CD14-positive monocyte (primary cell): Measurements from ENCODE around the gene CCDC89. TPM values are rescaled to one million over a fixed set of nuclear protein-coding genes. Genes with fewer than 3 reads are reported as not detected.

Experiments
- DNase-seq, 3 donors: peaks; one replicate each; pipeline ENCODE4 v3.0.0-alpha.2; 2011 to 2022
- H2AFZ ChIP-seq: 2 replicates; pipeline ENCODE4 v1.6.0; 2012; ENCODE audit warnings: mild to moderate bottlenecking, low read depth, low read length, inconsistent platforms; ENCODE audit not compliant: insufficient read depth, poor library complexity, severe bottlenecking
- H3K27ac ChIP-seq, 2 donors: 1 replicate in 1 of 2; 2 replicates in 1 of 2; pipeline ENCODE4 v1.5.1; 2012 to 2013; ENCODE audit warnings: low read length in 2 of 2, control low read depth in 1 of 2, inconsistent platforms in 1 of 2, low read depth in 1 of 2, mild to moderate bottlenecking in 1 of 2
- H3K27me3 ChIP-seq, 2 donors: one replicate each; pipeline versions ENCODE4 v1.6.0 to v1.6.1; 2011 to 2013; ENCODE audit warnings: low read length in 2 of 2; ENCODE audit not compliant: control insufficient read depth in 2 of 2, insufficient read depth in 2 of 2
- H3K36me3 ChIP-seq, 2 donors: replicated peaks in 1 of 2; 1 replicate in 1 of 2; 2 replicates in 1 of 2; pipeline versions ENCODE4 v1.5.1 to v1.6.1; 2012 to 2013; ENCODE audit warnings: low read length in 2 of 2, control low read depth in 1 of 2, inconsistent platforms in 1 of 2, mild to moderate bottlenecking in 1 of 2; ENCODE audit not compliant: insufficient read depth in 2 of 2, control insufficient read depth in 1 of 2
- H3K4me1 ChIP-seq, 2 donors: 1 replicate in 1 of 2; 2 replicates in 1 of 2; pipeline versions ENCODE4 v1.5.1 to v1.6.1; 2012 to 2013; ENCODE audit warnings: low read length in 2 of 2, control low read depth in 1 of 2, inconsistent platforms in 1 of 2, mild to moderate bottlenecking in 1 of 2, moderate library complexity in 1 of 2; ENCODE audit not compliant: insufficient read depth in 2 of 2, control insufficient read depth in 1 of 2
- H3K4me2 ChIP-seq: replicated peaks from 2 replicates; pipeline ENCODE3; 2012; ENCODE audit warnings: low read length, moderate library complexity, mild to moderate bottlenecking; ENCODE audit not compliant: poor library complexity, severe bottlenecking; ENCODE audit errors: extremely low read depth
- H3K4me3 ChIP-seq, 3 experiments: fragments of 200-600 bp in 1 of 3; sonication (generic) in 1 of 3; replicated peaks in 1 of 3; 1 replicate in 2 of 3; 2 replicates in 1 of 3; pipeline ENCODE4 v1.5.1; 2011 to 2013; ENCODE audit warnings: low read length in 3 of 3, mild to moderate bottlenecking in 3 of 3, control low read depth in 2 of 3, low read depth in 2 of 3, inconsistent platforms in 1 of 3, moderate library complexity in 1 of 3
- H3K79me2 ChIP-seq: 2 replicates; pipeline ENCODE4 v1.6.0; 2012; ENCODE audit warnings: mild to moderate bottlenecking, control low read depth, inconsistent platforms, low read length, moderate library complexity; ENCODE audit not compliant: insufficient read depth
- H3K9ac ChIP-seq: 2 replicates; pipeline ENCODE4 v1.6.0; 2017; ENCODE audit warnings: low read length, mild to moderate bottlenecking; ENCODE audit not compliant: insufficient read depth, poor library complexity, severe bottlenecking
- H3K9me3 ChIP-seq, 2 donors: replicated peaks in 1 of 2; 1 replicate in 1 of 2; 2 replicates in 1 of 2; pipeline versions ENCODE4 v1.5.1 to v1.6.1; 2012 to 2013; ENCODE audit warnings: low read length in 2 of 2, control low read depth in 1 of 2; ENCODE audit not compliant: control insufficient read depth in 1 of 2, insufficient read depth in 1 of 2
- H4K20me1 ChIP-seq: 2 replicates; pipeline ENCODE4 v1.6.0; 2012; ENCODE audit warnings: mild to moderate bottlenecking, low read length, control low read depth, moderate library complexity; ENCODE audit not compliant: insufficient read depth
- H3K27ac Mint-ChIP-seq, 7 donors: one replicate each; pipeline ENCODE4 v1.8.0; 2020; ENCODE audit warnings: mild to moderate bottlenecking in 7 of 7, mixed read lengths in 7 of 7, moderate library complexity in 6 of 7, inconsistent platforms in 2 of 7
- H3K27me3 Mint-ChIP-seq, 3 donors: one replicate each; pipeline ENCODE4 v1.8.0; 2021 to 2022; ENCODE audit warnings: low read depth in 3 of 3, mild to moderate bottlenecking in 3 of 3, mixed read lengths in 3 of 3, moderate library complexity in 3 of 3, inconsistent platforms in 1 of 3
- H3K36me3 Mint-ChIP-seq, 2 donors: one replicate each; pipeline ENCODE4 v1.8.0; 2020; ENCODE audit warnings: mixed read lengths in 2 of 2, inconsistent platforms in 1 of 2, mild to moderate bottlenecking in 1 of 2
- H3K4me1 Mint-ChIP-seq: one replicate; pipeline ENCODE4 v1.8.0; 2020; ENCODE audit warnings: mild to moderate bottlenecking, mixed read lengths
- H3K4me3 Mint-ChIP-seq, 2 donors: one replicate each; pipeline ENCODE4 v1.8.0; 2020; ENCODE audit warnings: mild to moderate bottlenecking in 2 of 2, mixed read lengths in 2 of 2, moderate library complexity in 1 of 2
- H3K9me3 Mint-ChIP-seq, 7 donors: one replicate each; pipeline ENCODE4 v1.8.0; 2020 to 2022; ENCODE audit warnings: mixed read lengths in 7 of 7, mild to moderate bottlenecking in 6 of 7, moderate library complexity in 6 of 7, inconsistent platforms in 2 of 7
- WGBS: methylation state at CpG from one replicate; pipeline ENCODE4 v1.1.5; 2013; ENCODE audit warnings: missing lambda C conversion rate; ENCODE audit not compliant: insufficient coverage; 5-methylcytosine and 5-hydroxymethylcytosine counted together
- intact Hi-C, 2 donors: fragments of 100-400 bp; cut with micrococcal nuclease; formaldehyde crosslinking; loops; one replicate each; pipeline versions ENCODE4 v1.15.0 to v1.15.1; 2023
- polyA plus RNA-seq, 3 donors: library from polyadenylated mRNA; depleted of rRNA in 1 of 3; unstranded in 2 of 3; stranded (reverse) in 1 of 3; fragments of 300-500 nt in 2 of 3; fragments of >200 nt in 1 of 3; fragmentation: Illumina TruSeq in 2 of 3; gene quantifications; 1 replicate in 2 of 3; 2 replicates in 1 of 3; pipeline ENCODE4 v1.2.3, GENCODE V29; 2012 to 2021
- TF ChIP-seq, protein P1 (sequence below): fragments of 200-600 bp; IDR thresholded peaks from one replicate; pipeline ENCODE4 v1.8.0; 2022; ENCODE audit warnings: antibody characterized with exemption, mild to moderate bottlenecking

The CCDC89 gene
- polyA plus RNA-seq, 3 donors = not detected

DNA sequence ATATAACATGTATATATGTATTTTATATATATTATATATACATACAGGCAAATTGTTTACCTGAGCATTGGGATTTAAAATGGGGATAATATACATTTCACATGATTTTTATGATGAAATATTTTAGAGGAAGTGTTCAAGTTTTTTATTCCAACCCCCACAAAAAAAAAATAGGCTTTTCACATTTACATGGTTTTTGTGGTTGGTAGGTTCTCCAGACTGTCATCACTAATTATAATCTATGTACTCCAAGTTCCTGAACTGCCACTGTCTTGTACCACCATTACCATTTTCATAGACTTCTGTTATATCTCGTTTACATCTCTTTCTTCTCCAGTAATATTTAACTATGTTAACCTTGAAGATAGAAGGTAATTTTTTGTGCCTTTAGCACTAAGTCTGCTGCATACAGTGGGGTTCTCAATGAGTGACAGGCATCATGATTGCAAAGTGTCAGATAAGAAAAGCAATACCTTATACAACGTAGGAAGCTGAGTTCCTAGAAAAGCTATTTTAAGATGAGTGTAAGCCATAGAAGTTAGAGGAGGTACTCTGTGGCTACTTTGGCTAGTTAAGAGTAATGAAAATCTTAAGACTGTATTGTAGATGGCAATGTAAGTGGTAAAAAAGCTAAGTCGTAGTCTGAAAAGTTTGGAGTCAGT lies 33.1 kb downstream of the CCDC89 start:
- no peak for DNase-seq
- peaks cover 21 to 29% of the 10 kb centered on the region in 2 donors for H3K36me3 Mint-ChIP-seq
- intact Hi-C loops = no loop called here
- H3K27me3 Mint-ChIP-seq = no peaks in the 10 kb centered on the region
- H3K79me2 ChIP-seq = peaks cover 45% of the 10 kb centered on the region
- peaks cover 34 to 51% of the 10 kb centered on the region in 2 donors for H3K36me3 ChIP-seq
- peaks cover 10 to 11% of the 10 kb centered on the region in 2 donors for H3K4me1 ChIP-seq
- H3K27ac Mint-ChIP-seq = peak overlapping the region in 1 of 7 donors; percentile 68
- H4K20me1 ChIP-seq = peaks cover 15% of the 10 kb centered on the region
- no peaks in the 10 kb centered on the region for H3K27me3 ChIP-seq
- H3K9ac ChIP-seq = peak overlapping the region; percentile 1
- peaks cover 17% of the 10 kb centered on the region for H3K4me1 Mint-ChIP-seq
- H3K27ac ChIP-seq = no peak overlapping the region
- no peak overlapping the region for H3K4me3 ChIP-seq
- WGBS = no CpG with 5 or more reads among the region's 3 CpGs
- H3K4me2 ChIP-seq = no peak overlapping the region
- TF ChIP-seq, protein P1, sequence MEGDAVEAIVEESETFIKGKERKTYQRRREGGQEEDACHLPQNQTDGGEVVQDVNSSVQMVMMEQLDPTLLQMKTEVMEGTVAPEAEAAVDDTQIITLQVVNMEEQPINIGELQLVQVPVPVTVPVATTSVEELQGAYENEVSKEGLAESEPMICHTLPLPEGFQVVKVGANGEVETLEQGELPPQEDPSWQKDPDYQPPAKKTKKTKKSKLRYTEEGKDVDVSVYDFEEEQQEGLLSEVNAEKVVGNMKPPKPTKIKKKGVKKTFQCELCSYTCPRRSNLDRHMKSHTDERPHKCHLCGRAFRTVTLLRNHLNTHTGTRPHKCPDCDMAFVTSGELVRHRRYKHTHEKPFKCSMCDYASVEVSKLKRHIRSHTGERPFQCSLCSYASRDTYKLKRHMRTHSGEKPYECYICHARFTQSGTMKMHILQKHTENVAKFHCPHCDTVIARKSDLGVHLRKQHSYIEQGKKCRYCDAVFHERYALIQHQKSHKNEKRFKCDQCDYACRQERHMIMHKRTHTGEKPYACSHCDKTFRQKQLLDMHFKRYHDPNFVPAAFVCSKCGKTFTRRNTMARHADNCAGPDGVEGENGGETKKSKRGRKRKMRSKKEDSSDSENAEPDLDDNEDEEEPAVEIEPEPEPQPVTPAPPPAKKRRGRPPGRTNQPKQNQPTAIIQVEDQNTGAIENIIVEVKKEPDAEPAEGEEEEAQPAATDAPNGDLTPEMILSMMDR = no peak
- H3K9me3 Mint-ChIP-seq = no peaks in the 10 kb centered on the region
- no peak overlapping the region for H3K4me3 Mint-ChIP-seq
- no peak overlapping the region for H2AFZ ChIP-seq
- no peaks in the 10 kb centered on the region for H3K9me3 ChIP-seq

DNA sequence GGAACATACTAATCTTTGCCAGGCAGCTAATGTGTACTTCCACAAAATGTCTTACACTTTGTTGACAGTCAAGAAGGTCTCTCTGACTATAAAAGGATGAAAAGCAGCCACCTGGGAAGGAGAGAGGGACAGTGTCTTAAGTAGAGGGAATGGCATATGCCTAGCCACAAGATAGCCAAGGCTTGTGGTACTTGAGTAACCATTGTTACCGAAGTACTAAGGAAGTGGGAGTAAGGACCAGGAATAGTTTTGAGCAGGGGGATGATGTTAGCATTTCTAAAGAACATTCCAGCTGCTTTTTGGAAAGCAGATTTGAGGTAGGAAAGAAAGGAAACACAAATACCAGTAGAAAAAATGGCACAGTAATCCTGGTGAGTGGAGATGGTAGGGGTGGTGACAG lies 34.9 kb downstream of the CCDC89 start:
- H3K79me2 ChIP-seq = peaks cover 34% of the 10 kb centered on the region
- peaks cover 17% of the 10 kb centered on the region for H3K4me1 Mint-ChIP-seq
- no peak overlapping the region for H3K9ac ChIP-seq
- H3K36me3 Mint-ChIP-seq = peaks cover 10 to 20% of the 10 kb centered on the region in 2 donors
- H3K4me3 Mint-ChIP-seq = no peak overlapping the region
- 50% methylated on average over 1 of the region's 1 CpG for WGBS
- no peak overlapping the region for H3K4me3 ChIP-seq
- H3K27ac ChIP-seq = no peak overlapping the region
- intact Hi-C loops = no loop called here
- H2AFZ ChIP-seq = no peak overlapping the region
- H3K4me1 ChIP-seq = peaks cover 11 to 16% of the 10 kb centered on the region in 2 donors
- no peak for DNase-seq
- no peaks in the 10 kb centered on the region for H3K27me3 ChIP-seq
- peaks cover 21 to 34% of the 10 kb centered on the region in 2 donors for H3K36me3 ChIP-seq
- peaks cover 13% of the 10 kb centered on the region for H4K20me1 ChIP-seq
- no peak overlapping the region for H3K27ac Mint-ChIP-seq
- TF ChIP-seq, protein P1 = no peak
- H3K9me3 Mint-ChIP-seq = no peaks in the 10 kb centered on the region
- no peaks in the 10 kb centered on the region for H3K9me3 ChIP-seq
- H3K27me3 Mint-ChIP-seq = peaks cover 0 to 4% (median 2%) of the 10 kb centered on the region in 3 donors
- H3K4me2 ChIP-seq = no peak overlapping the region
